HepG2 (cell line): Measurements from ENCODE around the gene MIEF1. TPM values are rescaled to one million over a fixed set of nuclear protein-coding genes. Genes with fewer than 3 reads are reported as not detected.
A peak's percentile ranks its signal among the peaks of the same experiment; 100 is the strongest.

Experiments used
- AKAP8 ChIP-seq: sonication (generic); formaldehyde crosslinking; IDR thresholded peaks from 2 replicates; pipeline ENCODE4 v1.5.1; 2020; ENCODE audit warnings: mild to moderate bottlenecking, missing genetic modification reagents
- CENPX ChIP-seq: sonication (generic); formaldehyde crosslinking; IDR thresholded peaks from 2 replicates; pipeline ENCODE4 v1.9.0; 2021; ENCODE audit warnings: mild to moderate bottlenecking, missing genetic modification reagents, moderate library complexity
- HDAC2 ChIP-seq: sonication (generic); formaldehyde crosslinking; IDR thresholded peaks from 2 replicates; pipeline ENCODE4 v1.4.0; 2020; ENCODE audit warnings: missing genetic modification reagents
- MLLT10 ChIP-seq: sonication (generic); formaldehyde crosslinking; IDR thresholded peaks from 2 replicates; pipeline ENCODE4 v1.4.0; 2020; ENCODE audit warnings: missing genetic modification reagents
- NFE2L1 ChIP-seq: sonication (generic); formaldehyde crosslinking; IDR thresholded peaks from 2 replicates; pipeline ENCODE4 v1.4.0; 2020; ENCODE audit warnings: missing genetic modification reagents, mild to moderate bottlenecking, borderline replicate concordance
- NFKBIZ ChIP-seq: IDR thresholded peaks from 2 replicates; pipeline ENCODE4 v1.6.1; 2018; ENCODE audit warnings: missing genetic modification reagents, missing compliant biosample characterization
- NR2F2 ChIP-seq: IDR thresholded peaks from 2 replicates; pipeline ENCODE4 v1.6.1; 2012; ENCODE audit warnings: low read depth, inconsistent platforms, borderline replicate concordance
- NR2F6 ChIP-seq, 2 experiments: IDR thresholded peaks; 2 replicates each; pipeline ENCODE4 v1.6.1; 2016; ENCODE audit warnings: antibody characterized with exemption in 1 of 2, mild to moderate bottlenecking in 1 of 2
- RXRB ChIP-seq: IDR thresholded peaks from 2 replicates; pipeline ENCODE4 v1.6.1; 2016; ENCODE audit warnings: borderline replicate concordance, missing genetic modification reagents, missing compliant biosample characterization
- SIN3B ChIP-seq: fragments of 150-350 bp; IDR thresholded peaks from 2 replicates; pipeline ENCODE4 v1.6.1; 2014; ENCODE audit warnings: low read length
- YEATS2 ChIP-seq: sonication (generic); formaldehyde crosslinking; IDR thresholded peaks from 2 replicates; pipeline ENCODE4 v1.4.0; 2020; ENCODE audit warnings: missing genetic modification reagents, borderline replicate concordance
- ZC3H4 ChIP-seq: sonication (generic); formaldehyde crosslinking; IDR thresholded peaks from 2 replicates; pipeline ENCODE4 v1.4.0; 2020; ENCODE audit warnings: missing genetic modification reagents, borderline replicate concordance
- ZNF230 ChIP-seq: sonication (generic); formaldehyde crosslinking; IDR thresholded peaks from 2 replicates; pipeline ENCODE4 v1.4.0; 2020; ENCODE audit warnings: mild to moderate bottlenecking, missing genetic modification reagents
- ZNF468 ChIP-seq: sonication (generic); formaldehyde crosslinking; IDR thresholded peaks from 2 replicates; pipeline ENCODE4 v1.8.0; 2022; ENCODE audit warnings: mild to moderate bottlenecking, moderate library complexity, missing genetic modification reagents
- ZNF557 ChIP-seq: sonication (generic); formaldehyde crosslinking; IDR thresholded peaks from 2 replicates; pipeline ENCODE4 v1.4.0; 2020; ENCODE audit warnings: missing genetic modification reagents
- ZNF703 ChIP-seq: sonication (generic); formaldehyde crosslinking; IDR thresholded peaks from 2 replicates; pipeline ENCODE4 v1.5.1; 2020; ENCODE audit warnings: missing genetic modification reagents, mild to moderate bottlenecking, moderate library complexity, borderline replicate concordance
- ZSCAN9 ChIP-seq: IDR thresholded peaks from 2 replicates; pipeline ENCODE4 v1.6.1; 2016; ENCODE audit warnings: borderline replicate concordance
- polyA plus RNA-seq, 8 experiments: library from polyadenylated mRNA; depleted of rRNA in 3 of 8; stranded (reverse) in 7 of 8; unstranded in 1 of 8; fragments of >200 nt; fragmentation: Illumina TruSeq in 4 of 8; extraction: Trizol in 4 of 8; gene quantifications; 2 replicates each; pipeline versions ENCODE4 v1.2.1 to v1.2.3, GENCODE V29; 2011 to 2016; ENCODE audit warnings: low read depth in 4 of 8, missing spikeins in 1 of 8, mixed read lengths in 1 of 8; ENCODE audit not compliant: insufficient read depth in 1 of 8
- total RNA-seq, 5 experiments: library from RNA; depleted of rRNA; stranded (reverse); fragments of >200 nt; fragmentation: Illumina TruSeq; extraction: Trizol; gene quantifications; 2 replicates each; pipeline ENCODE4 v1.2.3, GENCODE V29; 2016; ENCODE audit warnings: low read depth in 1 of 5
- TF ChIP-seq, protein P1 (sequence below): sonication (generic); formaldehyde crosslinking; IDR thresholded peaks from 2 replicates; pipeline ENCODE4 v1.9.0; 2021; ENCODE audit warnings: mild to moderate bottlenecking, missing genetic modification reagents
- TF ChIP-seq, protein P2 (sequence below): sonication (generic); formaldehyde crosslinking; IDR thresholded peaks from 2 replicates; pipeline ENCODE4 v1.4.0; 2020; ENCODE audit warnings: missing genetic modification reagents
- TF ChIP-seq, protein P3 (sequence below): sonication (generic); formaldehyde crosslinking; IDR thresholded peaks from 2 replicates; pipeline ENCODE4 v1.4.0; 2020; ENCODE audit warnings: missing genetic modification reagents

The MIEF1 gene
- total and polyA plus RNA-seq, 2 of the 13 experiments (the other 11 are each of a cell fraction or from before 2014, with no cell fraction given): 21.7 to 34.8 TPM

DNA sequence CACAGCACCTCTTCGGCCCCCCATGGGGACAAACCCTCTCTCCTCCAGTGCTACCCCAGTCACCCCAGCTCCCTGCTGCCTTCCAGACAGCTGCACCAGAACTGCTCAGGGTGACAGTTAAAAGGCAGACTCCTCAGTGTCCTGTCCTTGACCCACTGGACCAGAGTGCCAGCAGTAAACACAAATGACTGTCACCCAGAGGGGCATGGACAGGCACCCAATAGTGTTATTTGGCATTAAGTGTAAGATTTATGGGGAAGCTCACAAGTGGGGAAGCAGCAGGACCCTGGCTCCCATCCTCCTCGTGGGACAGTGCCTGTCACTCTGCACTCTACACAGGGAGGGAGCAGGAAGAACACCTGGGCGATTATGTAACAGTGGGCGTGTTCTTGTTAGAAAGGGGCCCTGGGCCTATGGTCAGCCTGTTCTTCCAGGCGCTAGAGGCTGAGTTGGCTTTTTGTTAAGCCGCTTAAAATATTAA, 25.4 kb downstream of the MIEF1 start (continued):
- TF ChIP-seq, protein P1, sequence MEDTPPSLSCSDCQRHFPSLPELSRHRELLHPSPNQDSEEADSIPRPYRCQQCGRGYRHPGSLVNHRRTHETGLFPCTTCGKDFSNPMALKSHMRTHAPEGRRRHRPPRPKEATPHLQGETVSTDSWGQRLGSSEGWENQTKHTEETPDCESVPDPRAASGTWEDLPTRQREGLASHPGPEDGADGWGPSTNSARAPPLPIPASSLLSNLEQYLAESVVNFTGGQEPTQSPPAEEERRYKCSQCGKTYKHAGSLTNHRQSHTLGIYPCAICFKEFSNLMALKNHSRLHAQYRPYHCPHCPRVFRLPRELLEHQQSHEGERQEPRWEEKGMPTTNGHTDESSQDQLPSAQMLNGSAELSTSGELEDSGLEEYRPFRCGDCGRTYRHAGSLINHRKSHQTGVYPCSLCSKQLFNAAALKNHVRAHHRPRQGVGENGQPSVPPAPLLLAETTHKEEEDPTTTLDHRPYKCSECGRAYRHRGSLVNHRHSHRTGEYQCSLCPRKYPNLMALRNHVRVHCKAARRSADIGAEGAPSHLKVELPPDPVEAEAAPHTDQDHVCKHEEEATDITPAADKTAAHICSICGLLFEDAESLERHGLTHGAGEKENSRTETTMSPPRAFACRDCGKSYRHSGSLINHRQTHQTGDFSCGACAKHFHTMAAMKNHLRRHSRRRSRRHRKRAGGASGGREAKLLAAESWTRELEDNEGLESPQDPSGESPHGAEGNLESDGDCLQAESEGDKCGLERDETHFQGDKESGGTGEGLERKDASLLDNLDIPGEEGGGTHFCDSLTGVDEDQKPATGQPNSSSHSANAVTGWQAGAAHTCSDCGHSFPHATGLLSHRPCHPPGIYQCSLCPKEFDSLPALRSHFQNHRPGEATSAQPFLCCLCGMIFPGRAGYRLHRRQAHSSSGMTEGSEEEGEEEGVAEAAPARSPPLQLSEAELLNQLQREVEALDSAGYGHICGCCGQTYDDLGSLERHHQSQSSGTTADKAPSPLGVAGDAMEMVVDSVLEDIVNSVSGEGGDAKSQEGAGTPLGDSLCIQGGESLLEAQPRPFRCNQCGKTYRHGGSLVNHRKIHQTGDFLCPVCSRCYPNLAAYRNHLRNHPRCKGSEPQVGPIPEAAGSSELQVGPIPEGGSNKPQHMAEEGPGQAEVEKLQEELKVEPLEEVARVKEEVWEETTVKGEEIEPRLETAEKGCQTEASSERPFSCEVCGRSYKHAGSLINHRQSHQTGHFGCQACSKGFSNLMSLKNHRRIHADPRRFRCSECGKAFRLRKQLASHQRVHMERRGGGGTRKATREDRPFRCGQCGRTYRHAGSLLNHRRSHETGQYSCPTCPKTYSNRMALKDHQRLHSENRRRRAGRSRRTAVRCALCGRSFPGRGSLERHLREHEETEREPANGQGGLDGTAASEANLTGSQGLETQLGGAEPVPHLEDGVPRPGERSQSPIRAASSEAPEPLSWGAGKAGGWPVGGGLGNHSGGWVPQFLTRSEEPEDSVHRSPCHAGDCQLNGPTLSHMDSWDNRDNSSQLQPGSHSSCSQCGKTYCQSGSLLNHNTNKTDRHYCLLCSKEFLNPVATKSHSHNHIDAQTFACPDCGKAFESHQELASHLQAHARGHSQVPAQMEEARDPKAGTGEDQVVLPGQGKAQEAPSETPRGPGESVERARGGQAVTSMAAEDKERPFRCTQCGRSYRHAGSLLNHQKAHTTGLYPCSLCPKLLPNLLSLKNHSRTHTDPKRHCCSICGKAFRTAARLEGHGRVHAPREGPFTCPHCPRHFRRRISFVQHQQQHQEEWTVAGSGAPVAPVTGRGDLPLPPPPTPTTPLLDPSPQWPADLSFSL (CRISPR knock-in tag): no peak
- TF ChIP-seq HDAC2 (CRISPR knock-in tag): no peak
- TF ChIP-seq, protein P2, sequence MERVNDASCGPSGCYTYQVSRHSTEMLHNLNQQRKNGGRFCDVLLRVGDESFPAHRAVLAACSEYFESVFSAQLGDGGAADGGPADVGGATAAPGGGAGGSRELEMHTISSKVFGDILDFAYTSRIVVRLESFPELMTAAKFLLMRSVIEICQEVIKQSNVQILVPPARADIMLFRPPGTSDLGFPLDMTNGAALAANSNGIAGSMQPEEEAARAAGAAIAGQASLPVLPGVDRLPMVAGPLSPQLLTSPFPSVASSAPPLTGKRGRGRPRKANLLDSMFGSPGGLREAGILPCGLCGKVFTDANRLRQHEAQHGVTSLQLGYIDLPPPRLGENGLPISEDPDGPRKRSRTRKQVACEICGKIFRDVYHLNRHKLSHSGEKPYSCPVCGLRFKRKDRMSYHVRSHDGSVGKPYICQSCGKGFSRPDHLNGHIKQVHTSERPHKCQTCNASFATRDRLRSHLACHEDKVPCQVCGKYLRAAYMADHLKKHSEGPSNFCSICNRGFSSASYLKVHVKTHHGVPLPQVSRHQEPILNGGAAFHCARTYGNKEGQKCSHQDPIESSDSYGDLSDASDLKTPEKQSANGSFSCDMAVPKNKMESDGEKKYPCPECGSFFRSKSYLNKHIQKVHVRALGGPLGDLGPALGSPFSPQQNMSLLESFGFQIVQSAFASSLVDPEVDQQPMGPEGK (CRISPR knock-in tag): peak; percentile 18; the same call in 1 of the 2 replicates
- TF ChIP-seq ZNF703: no peak
- no peak for TF ChIP-seq RXRB (CRISPR knock-in tag)
- TF ChIP-seq NR2F6 (IDR thresholded peaks at IDR 0.05): peak; percentile 38
- no peak; the same call in 1 of the 2 replicates for TF ChIP-seq NR2F6 (CRISPR knock-in tag; IDR thresholded peaks at IDR 0.05)
- TF ChIP-seq AKAP8 (CRISPR knock-in tag): peak; percentile 68; the same call in 1 of the 2 replicates
- TF ChIP-seq ZSCAN9 (CRISPR knock-in tag): no peak
- TF ChIP-seq CENPX (CRISPR knock-in tag): no peak
- TF ChIP-seq ZNF230 (CRISPR knock-in tag): no peak
- no peak for TF ChIP-seq NFE2L1
- TF ChIP-seq ZNF557 (CRISPR knock-in tag): no peak
- no peak for TF ChIP-seq NR2F2
- TF ChIP-seq SIN3B: no peak
- no peak; the same call in 1 of the 2 replicates for TF ChIP-seq YEATS2 (CRISPR knock-in tag)
- no peak for TF ChIP-seq ZNF468 (CRISPR knock-in tag)
- no peak for TF ChIP-seq NFKBIZ (CRISPR knock-in tag)
- no peak for TF ChIP-seq ZC3H4 (CRISPR knock-in tag)
- TF ChIP-seq, protein P3, sequence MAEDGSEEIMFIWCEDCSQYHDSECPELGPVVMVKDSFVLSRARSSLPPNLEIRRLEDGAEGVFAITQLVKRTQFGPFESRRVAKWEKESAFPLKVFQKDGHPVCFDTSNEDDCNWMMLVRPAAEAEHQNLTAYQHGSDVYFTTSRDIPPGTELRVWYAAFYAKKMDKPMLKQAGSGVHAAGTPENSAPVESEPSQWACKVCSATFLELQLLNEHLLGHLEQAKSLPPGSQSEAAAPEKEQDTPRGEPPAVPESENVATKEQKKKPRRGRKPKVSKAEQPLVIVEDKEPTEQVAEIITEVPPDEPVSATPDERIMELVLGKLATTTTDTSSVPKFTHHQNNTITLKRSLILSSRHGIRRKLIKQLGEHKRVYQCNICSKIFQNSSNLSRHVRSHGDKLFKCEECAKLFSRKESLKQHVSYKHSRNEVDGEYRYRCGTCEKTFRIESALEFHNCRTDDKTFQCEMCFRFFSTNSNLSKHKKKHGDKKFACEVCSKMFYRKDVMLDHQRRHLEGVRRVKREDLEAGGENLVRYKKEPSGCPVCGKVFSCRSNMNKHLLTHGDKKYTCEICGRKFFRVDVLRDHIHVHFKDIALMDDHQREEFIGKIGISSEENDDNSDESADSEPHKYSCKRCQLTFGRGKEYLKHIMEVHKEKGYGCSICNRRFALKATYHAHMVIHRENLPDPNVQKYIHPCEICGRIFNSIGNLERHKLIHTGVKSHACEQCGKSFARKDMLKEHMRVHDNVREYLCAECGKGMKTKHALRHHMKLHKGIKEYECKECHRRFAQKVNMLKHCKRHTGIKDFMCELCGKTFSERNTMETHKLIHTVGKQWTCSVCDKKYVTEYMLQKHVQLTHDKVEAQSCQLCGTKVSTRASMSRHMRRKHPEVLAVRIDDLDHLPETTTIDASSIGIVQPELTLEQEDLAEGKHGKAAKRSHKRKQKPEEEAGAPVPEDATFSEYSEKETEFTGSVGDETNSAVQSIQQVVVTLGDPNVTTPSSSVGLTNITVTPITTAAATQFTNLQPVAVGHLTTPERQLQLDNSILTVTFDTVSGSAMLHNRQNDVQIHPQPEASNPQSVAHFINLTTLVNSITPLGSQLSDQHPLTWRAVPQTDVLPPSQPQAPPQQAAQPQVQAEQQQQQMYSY (CRISPR knock-in tag): peak; percentile 87
- no peak for TF ChIP-seq MLLT10 (CRISPR knock-in tag)
